GM06990 (cell line): ENCODE measurements around the gene PAXX.

Source experiments
- DNase-seq: peaks from one replicate; pipeline ENCODE4 v3.0.0-alpha.2; 2011; ENCODE audit not compliant: insufficient read length; ENCODE audit errors: extremely low read depth
- H3K27me3 ChIP-seq: replicated peaks from 2 replicates; pipeline ENCODE4 v1.6.0; 2011; ENCODE audit warnings: low read length; ENCODE audit not compliant: control insufficient read depth, insufficient read depth
- H3K36me3 ChIP-seq: 2 replicates; pipeline ENCODE4 v1.5.1; 2011; ENCODE audit warnings: low read length; ENCODE audit not compliant: control insufficient read depth, insufficient read depth
- H3K4me3 ChIP-seq: replicated peaks from 2 replicates; pipeline ENCODE4 v1.5.1; 2011; ENCODE audit warnings: low read depth, mild to moderate bottlenecking, control low read depth, low read length
- TF ChIP-seq, protein P1 (sequence below): IDR thresholded peaks from 2 replicates; pipeline ENCODE4 v1.5.1; 2011; ENCODE audit warnings: low read length, control low read depth, mild to moderate bottlenecking, inconsistent platforms; ENCODE audit not compliant: insufficient read depth, poor library complexity, severe bottlenecking

Gene PAXX

DNA sequence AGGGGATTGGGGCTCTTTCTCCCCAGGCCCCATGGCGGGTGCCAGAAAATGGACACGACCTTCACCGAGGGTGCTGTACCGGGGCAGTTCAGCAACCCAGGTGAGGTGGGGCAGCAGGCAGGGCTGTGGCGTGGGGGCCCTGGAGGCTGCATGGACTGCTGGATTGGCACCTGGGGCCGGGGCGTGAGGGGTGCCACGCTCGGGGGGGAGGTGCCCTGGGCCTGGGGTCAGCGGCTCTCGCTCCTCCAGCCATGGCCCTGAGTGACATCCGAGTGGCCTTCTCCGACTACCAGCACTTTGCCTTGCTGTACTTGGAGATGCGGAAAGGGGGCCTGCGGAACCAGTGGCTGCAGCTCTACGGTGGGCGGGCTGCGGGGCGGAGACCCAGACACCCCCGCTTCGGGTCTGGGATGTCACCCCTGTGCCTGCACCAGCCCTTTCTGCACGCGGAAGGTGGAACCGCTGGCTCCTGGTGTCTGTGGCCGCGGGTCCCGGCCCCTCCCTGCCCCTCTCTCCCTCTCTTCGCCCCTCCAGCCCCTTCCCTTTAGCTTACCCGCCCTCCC lies 7.7 kb upstream of the PAXX start:
- Histone ChIP-seq H3K27me3 (no peaks in the 10 kb centered on the region; the same call in 1 of the 2 replicates), H3K4me3 (no peak overlapping the region), H3K36me3 (no peaks in the 10 kb centered on the region)
- no peak for DNase-seq
- TF ChIP-seq, protein P1, sequence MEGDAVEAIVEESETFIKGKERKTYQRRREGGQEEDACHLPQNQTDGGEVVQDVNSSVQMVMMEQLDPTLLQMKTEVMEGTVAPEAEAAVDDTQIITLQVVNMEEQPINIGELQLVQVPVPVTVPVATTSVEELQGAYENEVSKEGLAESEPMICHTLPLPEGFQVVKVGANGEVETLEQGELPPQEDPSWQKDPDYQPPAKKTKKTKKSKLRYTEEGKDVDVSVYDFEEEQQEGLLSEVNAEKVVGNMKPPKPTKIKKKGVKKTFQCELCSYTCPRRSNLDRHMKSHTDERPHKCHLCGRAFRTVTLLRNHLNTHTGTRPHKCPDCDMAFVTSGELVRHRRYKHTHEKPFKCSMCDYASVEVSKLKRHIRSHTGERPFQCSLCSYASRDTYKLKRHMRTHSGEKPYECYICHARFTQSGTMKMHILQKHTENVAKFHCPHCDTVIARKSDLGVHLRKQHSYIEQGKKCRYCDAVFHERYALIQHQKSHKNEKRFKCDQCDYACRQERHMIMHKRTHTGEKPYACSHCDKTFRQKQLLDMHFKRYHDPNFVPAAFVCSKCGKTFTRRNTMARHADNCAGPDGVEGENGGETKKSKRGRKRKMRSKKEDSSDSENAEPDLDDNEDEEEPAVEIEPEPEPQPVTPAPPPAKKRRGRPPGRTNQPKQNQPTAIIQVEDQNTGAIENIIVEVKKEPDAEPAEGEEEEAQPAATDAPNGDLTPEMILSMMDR, result no peak

DNA sequence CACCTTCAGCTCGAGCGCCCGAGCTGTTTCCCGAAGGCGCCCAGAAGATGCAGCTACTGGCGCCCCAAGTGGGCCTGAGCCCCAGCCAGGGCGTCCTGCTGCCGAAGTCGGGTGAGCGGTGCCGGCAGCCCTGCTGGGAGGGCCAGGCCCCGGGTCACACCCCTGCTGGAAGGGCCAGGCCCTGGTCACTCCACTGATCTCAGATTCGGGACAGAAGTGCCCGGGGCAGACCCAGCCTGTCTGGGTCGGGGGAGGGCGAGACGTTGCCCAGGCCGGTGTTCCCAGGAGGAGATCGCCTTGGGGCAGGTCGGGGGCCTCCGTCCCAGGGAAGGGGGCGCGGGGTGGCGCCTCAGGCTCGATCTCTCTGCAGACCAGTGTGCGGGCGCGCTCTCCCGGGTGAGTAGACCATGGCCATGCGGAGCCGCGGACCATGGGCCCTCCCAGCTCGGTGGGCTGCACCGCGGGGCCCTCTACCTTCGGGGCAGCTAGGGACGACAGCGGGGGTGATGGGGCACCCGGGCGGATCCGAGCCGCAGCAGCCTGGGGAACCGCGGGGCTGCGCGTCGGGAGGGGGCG lies 7.1 kb upstream of the PAXX start:
- H3K4me3 ChIP-seq, result no peak overlapping the region
- no peaks in the 10 kb centered on the region; the same call in 1 of the 2 replicates for H3K27me3 ChIP-seq
- TF ChIP-seq, protein P1, result no peak
- DNase-seq, result no peak
- no peaks in the 10 kb centered on the region for H3K36me3 ChIP-seq

DNA sequence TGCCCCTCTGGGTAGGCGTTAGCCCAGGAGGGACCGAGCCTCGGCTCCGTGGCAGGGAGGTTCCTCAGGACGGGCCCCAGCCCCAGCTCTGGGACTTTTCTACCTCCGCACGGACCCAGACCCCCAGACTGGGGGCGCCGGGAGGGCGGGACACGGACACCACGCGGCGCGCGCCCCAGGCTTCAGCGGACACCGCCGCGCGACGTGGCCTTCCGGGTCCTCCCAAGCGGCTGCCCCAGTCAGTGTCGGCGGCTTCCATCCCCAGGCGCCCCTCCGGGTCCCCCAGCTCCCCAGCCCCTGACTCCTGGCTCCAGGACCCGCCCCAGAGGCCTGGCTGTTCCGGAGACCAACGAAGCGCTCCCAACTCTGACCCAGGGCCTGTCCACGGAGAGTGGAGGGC lies 6.4 kb upstream of the PAXX start:
- H3K27me3 ChIP-seq, result no peaks in the 10 kb centered on the region; the same call in 1 of the 2 replicates

GRCh38 chr9:136988872-136989271 lies 3.4 kb upstream of the PAXX start:
- no peak overlapping the region for H3K4me3 ChIP-seq
- no peak for DNase-seq
- H3K27me3 ChIP-seq, result no peaks in the 10 kb centered on the region; the same call in 1 of the 2 replicates
- TF ChIP-seq, protein P1, result no peak
- H3K36me3 ChIP-seq, result no peaks in the 10 kb centered on the region; the same call in 1 of the 2 replicates

More for the DNA sequence above, 6.4 kb upstream of the PAXX start:
- no peak for DNase-seq
- TF ChIP-seq, protein P1, result no peak
- Histone ChIP-seq H3K4me3 (no peak overlapping the region), H3K36me3 (no peaks in the 10 kb centered on the region)

GRCh38 chr9:136990242-136990911 lies 1.8 kb upstream of the PAXX start:
- H3K4me3 ChIP-seq, result no peak overlapping the region
- TF ChIP-seq, protein P1, result no peak
- no peaks in the 10 kb centered on the region for H3K27me3 ChIP-seq
- no peaks in the 10 kb centered on the region; the same call in 1 of the 2 replicates for H3K36me3 ChIP-seq
- DNase-seq, result no peak
